Right lobe of liver (tissue), 4 donors: Measurements from ENCODE around the gene TMEM217.

Source experiments
- CTCF ChIP-seq, 4 donors: fragments of 200-600 bp in 3 of 4; fragments of 450-650 bp in 1 of 4; IDR thresholded peaks; one replicate each; pipeline versions ENCODE4 v1.5.1 to v1.8.0; 2016 to 2022; ENCODE audit warnings: antibody characterized with exemption in 4 of 4, mild to moderate bottlenecking in 2 of 4
- POLR2A ChIP-seq: fragments of 450-650 bp; IDR thresholded peaks from one replicate; pipeline ENCODE4 v1.6.1; 2017; ENCODE audit warnings: antibody characterized with exemption, mild to moderate bottlenecking
- donor health status: DM: no; HTN: no; CAD: no.
- donor health status: DM: no; HTN: no; CAD: no.
- donor health status: DM: no; HTN: yes; CAD: no.

GRCh38 chr6:37302086-37302686 lies 44.2 kb upstream of the TMEM217 start:
- no peak for TF ChIP-seq CTCF (IDR thresholded peaks at IDR 0.05)
- TF ChIP-seq POLR2A = no peak
